ENCODE data around the gene KIRREL3. TPM values are rescaled to one million over a fixed set of nuclear protein-coding genes. Genes with fewer than 3 reads are reported as not detected.

The KIRREL3 gene
- total and polyA plus RNA-seq, 2 of the 8 experiments (the other 6 are each of a cell fraction or from before 2014, with no cell fraction given), result 0.29 to 0.32 TPM

DNA sequence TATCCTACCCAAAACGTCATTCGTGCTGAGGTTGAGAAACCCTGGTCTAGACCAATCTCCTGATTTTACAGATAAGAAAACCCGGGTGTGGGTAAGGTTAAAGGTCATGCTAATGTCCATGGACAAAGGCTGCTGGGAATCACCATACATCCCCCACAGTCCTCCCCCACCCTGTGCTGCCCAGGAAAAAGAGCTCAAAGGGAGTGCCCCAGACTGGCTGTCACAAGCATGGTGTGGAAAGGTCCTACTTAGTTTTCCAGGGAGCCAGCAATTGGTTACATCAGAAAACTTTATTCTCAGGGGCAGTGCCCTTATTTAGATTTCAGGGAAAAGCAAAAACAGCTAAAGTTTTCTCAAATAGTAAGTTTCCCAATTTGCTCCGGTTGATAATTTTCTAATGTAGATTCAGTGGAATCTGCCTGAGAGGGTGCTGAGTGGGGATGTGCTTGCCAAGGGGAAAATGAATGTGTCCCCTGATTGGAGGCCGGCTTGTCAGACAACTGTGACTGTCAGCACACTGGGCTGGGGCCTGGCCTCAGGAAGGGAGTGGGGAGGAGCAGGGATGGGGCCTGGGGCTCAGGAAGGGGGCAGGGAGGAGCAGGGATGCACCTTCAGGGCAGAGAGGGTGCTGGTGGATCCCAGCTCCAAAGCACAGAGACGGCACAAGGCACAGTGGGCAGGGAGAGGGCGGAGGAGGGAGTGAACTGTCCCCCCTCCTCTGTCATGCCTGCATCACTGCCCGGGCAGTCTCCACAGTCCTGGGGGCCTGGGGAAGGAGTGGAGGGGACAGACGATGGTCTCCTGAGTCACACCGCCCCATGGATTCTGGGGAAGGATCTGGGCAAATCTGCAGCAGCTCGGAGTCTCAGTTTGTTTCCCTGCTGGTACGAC is 263.6 kb downstream of the KIRREL3 start:
- Histone ChIP-seq H3K14ac (ENCODE audit: insufficient read length) (no peak overlapping the region), H2BK5ac (ENCODE audit: low read depth, low read length) (peak overlapping the region; percentile 30; the same call in 1 of the 2 replicates), H2BK15ac (ENCODE audit: low read length) (no peak overlapping the region), H2AK5ac (ENCODE audit: low read depth, low read length) (no peak overlapping the region), H3K23ac (ENCODE audit: insufficient read length) (no peak overlapping the region), H3K56ac (replicated peaks; ENCODE audit: insufficient read length, low read depth, low read length) (no peak overlapping the region), H4K5ac (ENCODE audit: insufficient read length, low read depth, low read length) (no peak overlapping the region), H2BK120ac (replicated peaks; ENCODE audit: low read depth, low read length) (no peak overlapping the region), H3K79me1 (ENCODE audit: low read depth, low read length) (no peaks in the 10 kb centered on the region), H3K27ac (ENCODE audit: low read depth, low read length) (no peak overlapping the region), H4K91ac (replicated peaks; ENCODE audit: insufficient read length, low read length) (no peak overlapping the region), H4K8ac (ENCODE audit: extremely low read depth, insufficient read depth, low read length) (no peak overlapping the region), H3K36me3 (ENCODE audit: control insufficient read depth in 2 of 4, insufficient read depth in 4 of 4, low read length in 3 of 4) (no peaks in the 10 kb centered on the region), H2BK12ac (ENCODE audit: low read depth, low read length) (no peak overlapping the region; the same call in 1 of the 2 replicates), H3K79me2 (ENCODE audit: control insufficient read depth in 1 of 2, insufficient read depth in 2 of 2, low read length in 2 of 2) (no peaks in the 10 kb centered on the region), H2BK20ac (ENCODE audit: low read length) (no peak overlapping the region), H3K4me1 (replicated peaks in 1 of 4; ENCODE audit: control insufficient read depth in 3 of 4, insufficient read depth in 4 of 4, low read length in 3 of 4) (peaks cover 0 to 7% (median 4%) of the 10 kb centered on the region in 4 experiments; a peak in 5 of 7 replicates), H3K4me3 (ENCODE audit: extremely low read depth in 1 of 4, insufficient read depth in 2 of 4, low read depth in 3 of 4, low read length in 4 of 4) (no peak overlapping the region), H3K4me2 (ENCODE audit: insufficient read depth in 1 of 2, low read depth in 2 of 2, low read length in 2 of 2) (no peak overlapping the region), H4K20me1 (replicated peaks in 1 of 2; ENCODE audit: control insufficient read depth in 1 of 2, insufficient read depth in 2 of 2, low read length in 2 of 2) (no peaks in the 10 kb centered on the region), H3K27me3 (replicated peaks in 1 of 4; ENCODE audit: control insufficient read depth in 3 of 4, extremely low read depth in 1 of 4, insufficient read depth in 3 of 4, low read length in 3 of 4) (0 out of 7 replicates have a peak, but pooled peaks cover 0 to 2% (median 0%) of the 10 kb centered on the region in 4 experiments), H3K23me2 (ENCODE audit: low read depth, low read length) (no peaks in the 10 kb centered on the region), H3K9me3 (ENCODE audit: insufficient read depth in 2 of 2, low read depth in 1 of 2, low read length in 1 of 2) (no peaks in the 10 kb centered on the region), H3K4ac (replicated peaks; ENCODE audit: insufficient read length, low read depth, low read length) (no peak overlapping the region), H3K18ac (ENCODE audit: extremely low read depth, low read length) (no peak overlapping the region), H3K9ac (replicated peaks in 1 of 4; ENCODE audit: extremely low read depth in 1 of 4, low read depth in 3 of 4, low read length in 3 of 4) (no peak overlapping the region), H2AFZ (ENCODE audit: low read length) (no peak overlapping the region)
- DNase-seq (ENCODE audit: low read depth in 1 of 2, low spot score in 2 of 2) (no peak), FAIRE-seq (no peak)
- POLR2A ChIA-PET (ENCODE audit: partially characterized antibody), result no interaction called here
- 82% methylated on average over 10 of the region's 12 CpGs; no CpG with 5 or more reads in 1 of the 2 experiments for WGBS, 2 experiments (ENCODE audit: extremely low coverage in 1 of 2, insufficient coverage in 1 of 2, insufficient read length in 1 of 2, insufficient replicate concordance in 2 of 2, low coverage in 1 of 2, low lambda C conversion rate in 2 of 2, missing lambda C conversion rate in 1 of 2)
- CTCF ChIA-PET (ENCODE audit: partially characterized antibody), result interaction anchor here (0.6 to 8.2 kb wide), 5 partner anchors 20 to 602 kb away, joined by 3 to 66 read pairs (median 3); no protein-coding TSS in a partner anchor
- TF ChIP-seq, protein P1, sequence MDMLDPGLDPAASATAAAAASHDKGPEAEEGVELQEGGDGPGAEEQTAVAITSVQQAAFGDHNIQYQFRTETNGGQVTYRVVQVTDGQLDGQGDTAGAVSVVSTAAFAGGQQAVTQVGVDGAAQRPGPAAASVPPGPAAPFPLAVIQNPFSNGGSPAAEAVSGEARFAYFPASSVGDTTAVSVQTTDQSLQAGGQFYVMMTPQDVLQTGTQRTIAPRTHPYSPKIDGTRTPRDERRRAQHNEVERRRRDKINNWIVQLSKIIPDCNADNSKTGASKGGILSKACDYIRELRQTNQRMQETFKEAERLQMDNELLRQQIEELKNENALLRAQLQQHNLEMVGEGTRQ (IDR thresholded peaks at IDR 0.05; ENCODE audit: low read length), result no peak
- TF ChIP-seq TAF7 (optimal IDR thresholded peaks at IDR 0.05; ENCODE audit: borderline replicate concordance, low read depth, low read length) (no peak), EZH2 (IDR thresholded peaks at IDR 0.05; ENCODE audit: low read depth, low read length, severe bottlenecking) (no peak), RNF2 (IDR thresholded peaks at IDR 0.05; ENCODE audit: borderline replicate concordance, low read depth, low read length, missing control alignments, poor library complexity, severe bottlenecking) (no peak), TEAD4 (IDR thresholded peaks at IDR 0.05; ENCODE audit: low read depth, low read length) (no peak), SAP30 (IDR thresholded peaks at IDR 0.05; ENCODE audit: insufficient read depth, insufficient replicate concordance, low read length) (no peak), EP300 (IDR thresholded peaks at IDR 0.05; ENCODE audit: borderline replicate concordance in 1 of 2, low read depth in 2 of 2, low read length in 2 of 2) (no peak), EGR1 (IDR thresholded peaks at IDR 0.05; ENCODE audit: borderline replicate concordance, low read depth, low read length) (no peak)
- TF ChIP-seq, protein P2, sequence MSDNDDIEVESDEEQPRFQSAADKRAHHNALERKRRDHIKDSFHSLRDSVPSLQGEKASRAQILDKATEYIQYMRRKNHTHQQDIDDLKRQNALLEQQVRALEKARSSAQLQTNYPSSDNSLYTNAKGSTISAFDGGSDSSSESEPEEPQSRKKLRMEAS (IDR thresholded peaks at IDR 0.05), result no peak

Measured in H1 (cell line).